Stimulated activated CD4-positive, alpha-beta T cell treated with anti-CD3 and anti-CD28 coated beads, TNF-alpha, amount 100 ng/mL, for 4 hours (primary cell): ENCODE measurements around the gene OR4C45.
"Not testable (repeated sequence)": the region's sequence is repeated elsewhere in the genome, so short reads cannot be mapped to it uniquely, and the experiment has no call there.

Experiments used
- DNase-seq, 3 experiments: peaks; one replicate each; pipeline ENCODE4 v3.0.0-alpha.2; 2020; ENCODE audit warnings: low read depth in 3 of 3

Gene OR4C45

DNA sequence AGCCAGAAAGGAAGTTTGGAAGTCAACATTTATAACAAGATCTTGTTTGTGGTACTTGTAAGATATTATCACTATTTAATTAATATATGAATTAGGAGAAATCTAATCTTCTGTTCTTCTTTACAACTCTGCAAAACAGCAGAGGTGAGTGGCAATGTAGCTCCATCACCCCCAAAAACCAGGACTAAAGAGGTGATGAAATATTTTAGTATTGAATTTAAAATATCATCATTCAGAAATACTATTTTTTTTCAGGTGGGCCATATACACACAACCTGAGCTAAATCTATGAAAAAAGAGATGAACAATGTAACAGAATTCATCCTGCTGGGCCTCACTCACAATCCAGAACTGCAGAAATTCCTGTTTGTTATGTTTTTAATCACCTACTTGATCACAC, at the start of gene OR4C45:
OR4C45 (plus strand) TSS at position 301 of the 400 bp plus-strand sequence.
- no peak for DNase-seq

DNA sequence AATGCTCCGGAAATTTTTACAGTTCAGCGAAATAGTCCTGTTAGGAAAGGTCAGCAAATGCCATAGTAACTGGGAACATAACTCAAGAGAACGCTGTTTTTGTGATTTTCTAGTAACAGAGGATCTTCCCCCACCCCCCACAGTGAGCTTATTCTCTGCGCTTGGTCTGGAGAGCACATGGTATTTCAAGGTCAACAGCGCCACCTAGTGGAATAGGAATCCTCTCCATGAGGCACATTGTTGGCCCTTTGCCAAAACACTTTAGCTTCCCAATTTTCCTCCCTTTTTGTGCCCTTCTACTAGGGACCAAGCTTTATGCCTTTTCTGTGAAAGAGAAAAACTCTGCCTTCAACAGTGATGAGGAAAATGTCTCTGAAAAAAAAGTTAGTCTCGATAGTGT, 37.1 kb upstream of the OR4C45 start:
- DNase-seq = no peak

DNA sequence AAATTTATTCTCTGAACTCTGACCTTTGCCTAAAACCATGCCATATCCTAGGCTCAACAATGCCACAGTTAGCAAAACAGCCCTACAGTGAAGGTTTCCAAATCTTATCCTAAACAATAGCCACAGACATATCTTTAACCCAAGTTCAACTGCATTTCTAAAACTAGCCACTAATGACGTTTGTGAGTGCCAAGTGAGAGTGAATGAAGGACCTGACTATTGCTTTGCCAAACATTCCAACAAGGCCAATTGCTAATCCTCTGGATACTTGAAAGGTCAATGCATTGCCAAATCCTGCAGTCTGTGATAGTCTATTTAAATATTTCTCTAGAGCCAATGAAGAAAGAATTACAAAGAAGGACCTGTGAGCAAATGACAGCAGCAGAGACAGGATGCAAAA, 2.5 kb upstream of the OR4C45 start:
- no peak for DNase-seq

DNA sequence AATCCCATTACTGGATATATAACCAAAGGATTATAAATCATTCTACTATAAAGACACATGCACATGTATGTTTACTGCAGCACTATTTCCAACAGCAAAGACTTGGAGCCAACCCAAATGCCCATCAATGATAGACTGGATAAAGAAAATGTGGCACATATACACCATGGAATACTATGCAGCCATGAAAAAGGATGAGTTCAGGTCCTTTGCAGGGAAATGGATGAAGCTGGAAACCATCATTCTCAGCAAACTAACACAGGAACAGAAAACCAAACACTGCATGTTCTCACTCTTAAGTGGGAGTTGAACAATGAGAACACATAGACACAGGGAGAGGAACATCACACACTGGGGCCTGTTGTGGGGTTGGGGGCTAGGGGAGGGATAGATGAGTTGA, 3.6 kb downstream of the OR4C45 start:
- not testable (repeated sequence) for DNase-seq

DNA sequence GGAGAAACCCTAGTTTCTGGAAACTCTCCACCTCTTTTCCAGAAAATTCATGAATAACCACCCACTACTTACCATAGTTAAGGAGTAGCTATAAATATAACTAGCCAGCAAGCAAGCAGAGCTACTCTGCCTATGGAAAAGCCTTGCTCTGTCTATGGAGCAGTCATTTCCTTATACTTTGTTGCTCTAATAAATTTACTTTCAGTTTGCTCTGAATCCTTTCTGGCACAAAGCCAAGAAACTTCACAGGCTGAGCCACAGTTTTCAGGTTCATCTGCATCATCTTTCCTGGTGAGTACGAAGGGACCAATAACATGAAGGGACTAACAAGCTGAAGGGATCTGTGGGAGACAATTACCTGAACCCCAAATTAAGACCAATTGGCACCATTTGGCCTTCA, 4.6 kb downstream of the OR4C45 start:
- no peak for DNase-seq

DNA sequence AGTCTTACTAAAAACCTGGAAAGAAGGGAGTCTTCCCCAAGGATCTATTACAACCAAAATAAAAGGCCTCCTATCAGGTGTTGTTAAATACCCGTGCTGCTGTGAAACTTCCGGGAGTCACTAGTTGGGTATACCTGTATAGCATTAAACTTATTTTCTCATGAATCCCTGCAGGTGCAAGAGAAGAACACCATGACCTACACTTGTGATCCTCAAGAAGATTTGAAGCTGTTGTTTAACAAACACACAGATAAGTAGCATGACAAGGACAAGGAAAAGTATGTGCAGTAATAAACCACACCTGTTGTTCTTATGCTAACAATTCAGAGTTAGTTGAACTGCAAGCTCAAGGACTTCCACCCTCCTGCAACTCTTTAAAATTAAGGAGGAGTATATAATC, 12.0 kb downstream of the OR4C45 start:
- no peak for DNase-seq

DNA sequence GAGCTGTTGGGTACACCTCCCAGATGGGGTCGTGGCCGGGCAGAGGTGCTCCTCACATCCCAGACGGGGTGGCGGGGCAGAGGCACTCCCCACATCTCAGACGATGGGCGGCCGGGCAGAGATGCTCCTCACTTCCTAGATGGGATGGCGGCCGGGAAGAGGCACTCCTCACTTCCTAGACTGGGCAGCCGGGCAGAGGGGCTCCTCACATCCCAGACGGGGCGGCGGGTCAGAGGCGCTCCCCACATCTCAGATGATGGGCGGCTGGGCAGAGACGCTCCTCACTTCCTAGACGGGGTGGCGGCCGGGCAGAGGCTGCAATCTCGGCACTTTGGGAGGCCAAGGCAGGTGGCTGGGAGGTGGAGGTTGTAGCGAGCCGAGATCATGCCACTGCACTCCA, 30.4 kb downstream of the OR4C45 start:
- DNase-seq = not testable (repeated sequence)

DNA sequence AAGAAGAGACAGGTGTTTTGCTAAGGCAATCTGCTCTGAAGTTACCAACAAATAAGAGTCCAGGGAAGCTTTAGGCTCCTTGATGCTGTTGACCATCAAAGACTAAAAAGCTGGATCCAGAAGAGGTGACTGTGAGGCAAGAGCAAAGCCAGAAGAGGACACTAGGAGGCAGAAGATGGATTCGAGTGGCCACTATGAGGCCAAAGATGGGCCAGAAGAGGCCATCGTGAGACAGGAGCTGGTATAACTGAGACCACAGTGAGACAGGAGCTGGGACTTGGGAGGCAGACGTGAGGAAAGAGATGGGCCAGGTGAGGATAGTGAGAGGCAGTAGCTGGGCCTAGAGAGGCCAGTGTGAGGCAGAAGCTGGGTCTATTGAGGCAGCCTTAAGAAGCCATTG, 37.7 kb downstream of the OR4C45 start:
- DNase-seq = no peak

DNA sequence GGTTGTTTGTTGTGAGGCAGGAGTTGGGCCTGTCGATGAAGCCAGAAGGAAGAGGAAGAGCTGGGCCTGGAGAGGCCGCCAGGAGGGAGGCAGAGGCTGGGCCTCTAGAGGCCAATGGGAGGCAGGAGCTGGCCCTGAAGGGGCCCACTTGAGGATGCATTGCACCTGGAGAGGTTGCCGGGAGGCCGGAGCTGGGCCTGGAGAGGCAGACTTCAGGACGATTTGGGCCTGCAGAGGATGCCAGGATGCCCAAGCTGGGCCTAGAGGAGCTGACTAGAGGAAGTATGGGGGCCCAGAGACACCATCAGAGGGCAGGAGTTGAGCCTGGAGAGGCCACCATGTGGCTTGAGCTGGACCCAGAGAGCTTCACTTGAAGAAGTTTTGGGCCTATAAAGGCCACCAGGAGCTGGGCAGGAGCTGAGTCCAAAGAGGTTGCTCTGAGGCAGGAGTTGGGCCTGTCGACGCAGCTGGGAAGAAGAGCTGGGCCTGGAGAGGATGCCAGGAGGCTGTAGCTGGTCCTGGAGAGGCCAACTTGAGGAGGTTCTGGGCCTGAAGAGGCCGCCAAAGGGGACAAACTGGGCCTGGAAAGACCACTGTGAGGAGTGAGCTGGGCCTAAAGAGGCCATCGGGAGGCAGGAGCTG, 39.0 kb downstream of the OR4C45 start:
- no peak for DNase-seq

DNA sequence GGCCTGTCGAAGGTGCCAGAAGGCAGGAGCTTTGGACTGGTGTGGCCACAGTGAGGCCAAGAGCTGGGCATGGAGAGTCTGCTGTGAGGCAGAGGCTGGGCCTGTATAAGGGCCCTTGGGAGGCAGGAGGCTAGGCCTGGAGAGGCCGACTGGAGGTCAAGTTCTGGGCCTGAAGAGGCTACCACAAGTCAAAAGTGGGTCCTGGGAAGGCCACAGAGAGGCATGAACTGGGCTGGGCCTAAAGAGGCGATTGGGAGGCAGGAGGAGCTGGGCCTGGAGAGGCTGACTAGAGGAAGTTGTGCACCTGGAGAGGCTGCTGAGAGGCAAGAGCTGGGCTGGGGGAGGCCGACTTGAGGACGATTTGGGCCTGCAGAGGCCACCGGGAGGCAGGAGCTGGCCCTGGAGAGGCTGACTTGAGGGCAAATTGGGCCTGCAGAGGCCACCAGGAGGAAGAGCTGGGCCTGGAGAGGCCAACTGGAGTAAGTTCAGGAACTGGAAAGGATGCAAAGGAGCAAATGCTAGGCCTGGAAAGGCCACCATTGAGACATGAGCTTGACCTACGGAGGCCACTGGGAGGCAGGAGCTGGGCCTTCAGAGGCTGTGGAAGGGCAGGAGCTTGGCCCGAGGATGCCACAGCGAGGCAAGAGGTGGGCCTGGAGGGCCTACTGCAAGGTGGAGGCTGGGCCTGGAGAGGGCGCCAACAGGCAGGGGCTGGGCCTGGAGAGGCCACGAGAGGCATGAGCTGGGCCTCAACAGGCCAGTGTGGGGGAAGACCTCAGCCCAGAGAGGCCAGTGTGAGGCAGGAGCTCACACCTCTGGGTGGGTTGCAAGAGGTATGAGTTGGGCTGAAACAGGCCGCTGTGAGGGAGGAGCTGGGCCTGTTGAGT, 39.8 kb downstream of the OR4C45 start:
- no peak for DNase-seq

DNA sequence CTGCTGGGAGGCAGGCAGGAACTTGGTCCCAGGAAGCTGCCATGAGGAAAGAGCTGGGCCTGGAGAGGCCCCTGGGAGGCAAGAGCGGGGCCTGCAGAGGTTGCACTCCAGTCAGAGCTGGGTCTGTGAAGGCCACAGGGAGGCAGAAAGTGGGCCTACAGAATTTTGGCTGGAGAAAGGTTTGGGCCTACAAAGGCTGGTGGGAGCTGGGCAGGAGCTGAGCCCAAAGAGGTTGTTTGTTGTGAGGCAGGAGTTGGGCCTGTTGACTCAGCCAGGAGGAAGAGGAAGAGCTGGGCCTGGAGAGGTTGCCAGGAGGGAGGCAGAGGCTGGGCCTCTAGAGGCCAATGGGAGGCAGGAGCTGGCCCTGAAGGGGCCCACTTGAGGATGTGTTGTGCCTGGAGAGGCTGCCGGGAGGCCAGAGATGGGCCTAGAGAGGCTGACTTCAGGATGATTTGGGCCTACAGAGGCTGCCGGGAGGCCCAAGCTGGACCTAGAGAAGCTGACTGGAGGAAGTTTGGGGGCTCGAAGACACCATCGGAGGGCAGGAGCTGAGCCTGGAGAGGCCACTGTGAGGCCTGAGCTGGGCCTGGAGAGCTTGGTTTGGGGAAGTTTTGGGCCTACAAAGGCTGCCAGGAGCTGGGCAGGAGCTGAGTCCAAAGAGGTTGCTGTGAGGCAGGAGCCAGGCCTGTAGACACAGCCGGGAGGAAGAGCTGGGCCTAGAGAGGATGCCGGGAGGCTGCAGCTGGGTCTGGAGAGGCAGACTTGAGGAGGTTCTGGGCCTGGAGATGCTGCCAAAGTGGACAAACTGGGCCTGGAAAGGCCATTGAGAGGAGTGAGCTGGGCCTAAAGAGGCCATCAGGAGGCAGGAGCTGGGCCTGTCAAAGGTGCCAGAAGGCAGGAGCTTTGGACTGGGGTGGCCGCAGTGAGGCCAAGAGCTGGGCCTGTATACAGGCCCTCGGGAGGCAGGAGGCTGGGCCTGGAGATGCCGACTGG, 40.7 kb downstream of the OR4C45 start:
- no peak for DNase-seq

DNA sequence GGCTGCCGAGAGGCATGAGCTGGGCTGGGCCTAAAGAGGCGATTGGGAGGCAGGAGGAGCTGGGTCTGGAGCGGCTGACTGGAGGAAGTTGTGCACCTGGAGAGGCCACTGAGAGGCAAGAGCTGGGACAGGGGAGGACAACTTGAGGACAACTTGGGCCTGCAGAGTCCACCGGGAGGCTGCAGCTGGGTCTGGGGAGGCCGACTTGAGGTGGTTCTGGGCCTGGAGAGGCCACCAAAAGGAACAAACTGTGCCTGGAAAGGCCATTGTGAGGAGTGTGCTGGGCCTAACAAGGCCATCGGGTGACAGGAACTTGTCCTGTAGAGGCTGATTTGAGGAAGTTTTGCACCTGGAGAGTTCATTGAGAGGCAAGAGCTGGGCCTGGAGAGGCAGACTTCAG, 41.5 kb downstream of the OR4C45 start:
- no peak for DNase-seq

DNA sequence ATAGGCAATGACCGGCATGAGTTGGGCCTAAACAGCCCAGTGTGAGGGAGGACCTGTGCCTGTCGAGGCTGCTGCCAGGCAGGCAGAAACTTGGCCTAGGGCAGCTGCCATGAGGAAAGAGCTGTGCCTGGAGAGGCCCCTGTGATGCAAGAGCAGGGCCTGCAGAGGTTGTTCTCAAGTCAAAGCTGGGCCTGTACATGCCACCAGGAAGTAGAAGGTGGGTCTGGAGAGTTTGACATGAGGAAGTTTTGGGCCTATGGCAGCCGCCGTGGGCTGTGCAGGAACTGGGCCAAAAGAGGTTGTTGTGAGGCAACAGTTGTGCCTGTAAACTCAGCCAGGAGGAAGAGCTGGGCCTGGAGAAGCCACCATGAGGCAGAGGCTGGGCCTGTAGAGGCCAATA, 43.2 kb downstream of the OR4C45 start:
- no peak for DNase-seq

DNA sequence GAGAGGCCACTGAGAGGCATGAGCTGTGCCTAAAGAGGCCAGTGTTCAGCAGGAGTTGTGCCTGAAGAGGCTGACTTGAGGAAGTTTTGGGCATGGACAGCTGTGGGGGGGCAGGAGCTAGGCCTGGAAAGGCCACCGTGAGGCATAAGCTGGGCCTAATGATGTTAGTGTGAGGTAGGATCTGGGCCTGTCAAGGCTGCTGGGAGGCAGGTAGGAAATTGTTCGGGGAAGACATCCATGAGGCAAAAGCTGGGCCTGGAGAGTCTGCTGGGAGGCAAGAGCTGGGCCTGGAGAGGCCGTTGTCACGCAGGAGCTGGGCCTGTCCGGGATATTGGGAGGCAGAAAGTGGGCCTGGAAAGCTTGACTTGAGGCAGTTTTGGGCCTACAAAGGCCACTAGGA, 44.9 kb downstream of the OR4C45 start:
- DNase-seq = no peak

DNA sequence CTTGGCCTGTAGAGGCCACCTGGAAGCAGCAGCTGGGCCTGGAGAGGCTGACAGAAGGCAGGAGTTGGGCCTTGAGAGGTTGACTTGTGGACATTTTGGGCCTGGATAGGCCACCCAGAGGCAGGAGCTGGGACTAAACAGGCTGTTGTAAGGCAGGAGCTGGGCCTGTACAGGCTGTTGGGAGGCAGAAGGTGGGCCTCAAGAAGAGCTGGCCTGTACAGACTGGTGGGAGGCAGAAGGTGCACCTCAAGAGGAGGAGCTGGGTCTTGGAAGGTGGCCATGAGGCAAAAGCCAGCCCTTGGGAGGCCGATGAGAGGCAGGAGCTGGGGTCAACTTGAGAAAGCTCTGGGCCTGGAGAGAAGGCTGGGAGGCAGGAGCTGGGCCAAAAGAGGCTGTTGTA, 45.3 kb downstream of the OR4C45 start:
- no peak for DNase-seq

DNA sequence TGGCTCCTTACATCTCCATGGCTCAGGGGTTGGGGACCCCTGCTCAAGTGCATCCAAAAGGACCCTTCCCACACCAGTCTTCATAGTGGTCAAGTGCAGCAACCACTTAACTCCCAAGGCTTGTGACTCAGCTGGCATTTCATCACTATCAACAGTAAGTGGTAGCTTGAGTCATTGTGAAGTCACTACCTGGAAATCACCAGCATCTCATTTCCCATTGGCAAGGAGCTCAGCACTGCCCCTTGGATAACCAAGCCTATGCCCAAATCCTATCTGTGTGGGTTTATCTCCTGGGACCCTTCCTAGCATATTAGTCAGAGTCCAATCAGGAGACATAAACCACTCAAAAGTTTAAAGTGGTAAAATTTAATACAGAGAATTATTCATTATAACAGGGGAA, 46.3 kb downstream of the OR4C45 start:
- not testable (repeated sequence) for DNase-seq

DNA sequence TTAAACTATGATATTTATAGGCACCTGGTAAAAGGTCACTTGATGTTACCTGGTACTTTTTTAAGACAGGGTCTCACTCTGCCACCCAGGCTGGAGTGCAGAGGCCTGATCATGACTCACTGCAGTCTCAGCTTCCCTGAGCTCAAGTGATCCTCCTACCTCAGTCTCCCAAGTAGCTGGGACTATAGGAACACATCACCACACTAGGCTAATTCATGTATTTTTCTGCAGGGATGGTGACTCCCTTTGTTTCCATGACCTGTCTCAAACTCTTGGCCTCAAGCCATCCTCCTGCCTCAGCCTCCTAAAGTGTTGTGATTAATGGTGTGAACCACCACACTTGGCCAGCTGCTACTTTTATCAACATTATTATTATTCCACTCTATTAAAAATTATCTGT, 47.6 kb downstream of the OR4C45 start:
- no peak for DNase-seq
